Heart right ventricle (tissue), 16 donors: ENCODE data around the gene ALDH1A2. TPM values are rescaled to one million over a fixed set of nuclear protein-coding genes. Genes with fewer than 3 reads are reported as not detected.

Experiments used
- ATAC-seq, 8 donors: fragments of 200-7000 bp; cut with Tn5 transposase; one replicate each; pipeline ENCODE4 v1.9.1; 2020; ENCODE audit warnings: mild to moderate bottlenecking in 8 of 8, moderate library complexity in 8 of 8, moderate number of reproducible peaks in 1 of 8
- DNase-seq, 2 donors: peaks; one replicate each; pipeline ENCODE4 v3.0.0-alpha.2; 2020
- H3K27ac ChIP-seq, 10 donors: fragments of 200-600 bp; sonication (generic) in 2 of 10; one replicate each; pipeline versions ENCODE4 v1.5.0 to v1.8.0; 2020 to 2022; ENCODE audit warnings: mild to moderate bottlenecking in 3 of 10
- H3K27me3 ChIP-seq, 7 donors: fragments of 200-600 bp; one replicate each; pipeline ENCODE4 v1.8.0; 2021 to 2022; ENCODE audit warnings: mild to moderate bottlenecking in 2 of 7
- H3K36me3 ChIP-seq, 9 donors: fragments of 200-600 bp; sonication (generic) in 1 of 9; one replicate each; pipeline versions ENCODE4 v1.5.0 to v1.8.0; 2020 to 2022; ENCODE audit warnings: mild to moderate bottlenecking in 2 of 9
- H3K4me1 ChIP-seq, 9 donors: fragments of 200-600 bp; sonication (generic) in 1 of 9; one replicate each; pipeline versions ENCODE4 v1.5.0 to v1.8.0; 2020 to 2022; ENCODE audit warnings: mild to moderate bottlenecking in 4 of 9
- H3K4me3 ChIP-seq, 10 donors: fragments of 200-600 bp; sonication (generic) in 2 of 10; one replicate each; pipeline versions ENCODE4 v1.5.0 to v1.8.0; 2020 to 2022; ENCODE audit warnings: mild to moderate bottlenecking in 7 of 10, moderate library complexity in 2 of 10
- H3K9me3 ChIP-seq, 11 donors: fragments of 200-600 bp in 10 of 11; sonication (generic) in 2 of 11; one replicate each; pipeline versions ENCODE4 v1.5.0 to v1.8.0; 2013 to 2022; ENCODE audit warnings: mild to moderate bottlenecking in 2 of 11, control low read depth in 1 of 11, moderate library complexity in 1 of 11
- WGBS, 2 donors: extraction: QIAGEN DNeasy Blood & Tissue Kit; methylation state at CpG; one replicate each; pipeline ENCODE4 v1.1.7; 2013; ENCODE audit warnings: inconsistent platforms in 1 of 2; 5-methylcytosine and 5-hydroxymethylcytosine counted together
- intact Hi-C, 10 donors: fragments of 100-400 bp; cut with DNase I; formaldehyde crosslinking; loops; one replicate each; pipeline versions ENCODE4 v1.11.1 to v1.14.2; 2022
- polyA plus RNA-seq, 2 donors: library from polyadenylated mRNA; stranded (reverse); fragments of 200-250 nt; gene quantifications; one replicate each; pipeline ENCODE4 v1.2.3, GENCODE V29; 2013
- total RNA-seq, 10 donors: library from RNA; stranded (reverse); fragmentation: NEBNext Ultra II Directional in 3 of 10; extraction: Animal tissue kit (Norgen Biotek cat#: 25700) in 3 of 10; gene quantifications; one replicate each; pipeline versions ENCODE4 v1.2.1 to v1.2.4, GENCODE V29; 2021 to 2023
- TF ChIP-seq, protein P1 (sequence below), 9 donors: fragments of 200-600 bp; sonication (generic) in 2 of 9; IDR thresholded peaks; one replicate each; pipeline versions ENCODE4 v1.5.0 to v1.8.0; 2021 to 2022; ENCODE audit warnings: antibody characterized with exemption in 9 of 9, mild to moderate bottlenecking in 5 of 9, moderate library complexity in 1 of 9
- donor health status: Arrhythmogenic right ventricular cardiomyopathy.
- donor health status: ischemic (EF 13 %, LVEDD 7.1; RV severe dilation, severe dysfunction).
- donor health status: healthy with polysubstance abuse.
- donor health status: DM: no; HTN: yes; CAD: no.
- donor health status: DM: no; HTN: no; CAD: no.
- donor health status: ischemic (EF 25% LVEDD 6.9; RV normal size, moderate dysfunction).
- donor health status: ischemic (EF 25% LVEDD 5.7; RV mildly dilated, moderate dysfunction).
- donor health status: healthy.
- donor health status: DM: yes; HTN: yes; CAD: no.
- donor health status: Ischemic cardiomyopathy.
- donor health status: ischemic (EF 35%, LVEDD 5.7; RV mildly dilated, moderate dysfunction).
- donor health status: nonischemic (EF 11% LVEDD 7.7; RV severe dilation, severe dysfunction).
- donor health status: DM: yes; HTN: yes; CAD: no.
- donor health status: PGD.
- donor health status: ischemic (EF 29% LVEDD 5.4; RV normal size, mild dysfunction).
- donor health status: nonischemic (EF 23%, LVEDD 6.1; RV moderate dilation, normal function).

The ALDH1A2 gene
- total and polyA plus RNA-seq, 12 donors = 2.3 to 21.0 (median 9.8) TPM

DNA sequence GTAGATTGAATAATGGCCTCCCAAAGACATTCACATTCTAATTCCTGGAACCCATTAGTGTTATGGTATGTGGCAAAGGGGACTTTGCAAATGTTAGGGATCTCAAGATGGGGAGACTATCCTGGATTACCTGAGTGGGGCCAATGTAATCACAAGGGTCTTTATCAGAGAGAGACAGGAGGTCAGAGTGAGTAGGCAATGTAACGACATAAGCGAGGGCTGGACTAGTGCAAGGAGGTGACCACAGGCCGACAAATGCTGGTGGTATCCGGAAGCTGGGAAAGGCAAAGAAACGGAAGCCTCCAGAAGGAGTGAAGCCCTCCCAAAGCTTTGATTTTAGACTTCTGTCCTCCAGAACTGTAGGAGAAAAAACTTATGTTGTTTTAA is 46.2 kb upstream of the ALDH1A2 start:
- Histone ChIP-seq H3K27me3 (peaks cover 0 to 47% (median 33%) of the 10 kb centered on the region in 7 donors), H3K27ac (no peak overlapping the region), H3K36me3 (no peaks in the 10 kb centered on the region), H3K4me3 (no peak overlapping the region), H3K9me3 (no peaks in the 10 kb centered on the region), H3K4me1 (no peaks in the 10 kb centered on the region)
- ATAC-seq (no peak), DNase-seq (no peak)
- WGBS, 2 donors = 89 to 90% methylated on average over 5 of the region's 5 CpGs
- intact Hi-C loops = loop anchor here in 3 of 10 donors (5.0 to 10.0 kb wide), 2 partner anchors 71 to 73 kb away; no protein-coding TSS in a partner anchor
- TF ChIP-seq, protein P1, sequence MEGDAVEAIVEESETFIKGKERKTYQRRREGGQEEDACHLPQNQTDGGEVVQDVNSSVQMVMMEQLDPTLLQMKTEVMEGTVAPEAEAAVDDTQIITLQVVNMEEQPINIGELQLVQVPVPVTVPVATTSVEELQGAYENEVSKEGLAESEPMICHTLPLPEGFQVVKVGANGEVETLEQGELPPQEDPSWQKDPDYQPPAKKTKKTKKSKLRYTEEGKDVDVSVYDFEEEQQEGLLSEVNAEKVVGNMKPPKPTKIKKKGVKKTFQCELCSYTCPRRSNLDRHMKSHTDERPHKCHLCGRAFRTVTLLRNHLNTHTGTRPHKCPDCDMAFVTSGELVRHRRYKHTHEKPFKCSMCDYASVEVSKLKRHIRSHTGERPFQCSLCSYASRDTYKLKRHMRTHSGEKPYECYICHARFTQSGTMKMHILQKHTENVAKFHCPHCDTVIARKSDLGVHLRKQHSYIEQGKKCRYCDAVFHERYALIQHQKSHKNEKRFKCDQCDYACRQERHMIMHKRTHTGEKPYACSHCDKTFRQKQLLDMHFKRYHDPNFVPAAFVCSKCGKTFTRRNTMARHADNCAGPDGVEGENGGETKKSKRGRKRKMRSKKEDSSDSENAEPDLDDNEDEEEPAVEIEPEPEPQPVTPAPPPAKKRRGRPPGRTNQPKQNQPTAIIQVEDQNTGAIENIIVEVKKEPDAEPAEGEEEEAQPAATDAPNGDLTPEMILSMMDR (IDR thresholded peaks at IDR 0.05) = no peak

DNA sequence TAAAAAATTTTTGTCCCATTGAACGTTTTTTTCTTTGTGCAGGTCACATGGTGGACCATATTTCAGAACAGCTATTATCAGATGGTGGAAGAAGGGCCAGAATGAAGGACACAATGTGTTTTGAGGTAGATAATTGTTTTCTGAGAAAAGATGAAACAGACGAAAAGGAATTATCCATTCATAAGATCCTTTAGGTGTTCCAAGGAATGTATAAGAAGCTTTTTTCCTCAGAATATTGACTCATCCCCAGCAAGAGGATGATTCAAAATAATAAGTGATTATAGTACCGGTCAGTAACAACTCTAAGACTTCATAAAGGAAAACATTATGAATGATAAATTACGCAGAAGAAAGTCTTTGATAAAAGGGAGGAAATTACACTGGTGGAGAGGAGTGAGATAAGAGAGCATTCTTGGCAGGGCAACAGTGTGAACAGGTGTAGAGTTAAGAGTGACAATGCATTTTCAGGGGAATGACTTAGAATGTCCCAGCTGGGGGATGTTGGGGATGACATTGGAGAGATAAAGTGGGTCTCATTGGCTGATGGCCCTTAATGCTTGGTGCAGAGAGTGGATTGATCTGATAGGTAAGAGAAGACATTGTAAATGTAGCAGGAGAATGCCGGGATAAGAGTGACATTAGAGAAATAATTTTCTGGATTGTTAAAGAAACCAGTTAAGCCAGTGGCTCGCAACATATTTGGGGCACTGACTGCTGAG is 45.6 kb upstream of the ALDH1A2 start:
- TF ChIP-seq, protein P1 (IDR thresholded peaks at IDR 0.05) = no peak
- no peak for ATAC-seq
- intact Hi-C loops = loop anchor here in 3 of 10 donors (5.0 to 10.0 kb wide), 2 partner anchors 71 to 74 kb away; no protein-coding TSS in a partner anchor

GRCh38 chr15:58109419-58109818 is 43.9 kb upstream of the ALDH1A2 start:
- H3K27me3 ChIP-seq = peaks cover 0 to 49% (median 33%) of the 10 kb centered on the region in 7 donors
- TF ChIP-seq, protein P1 (IDR thresholded peaks at IDR 0.05) = no peak
- WGBS, 2 donors = 86 to 90% methylated on average over 3 of the region's 3 CpGs
- no peaks in the 10 kb centered on the region for H3K4me1 ChIP-seq
- ATAC-seq (no peak), DNase-seq (no peak)
- no peak overlapping the region for H3K4me3 ChIP-seq
- no peak overlapping the region for H3K27ac ChIP-seq
- no peaks in the 10 kb centered on the region for H3K9me3 ChIP-seq
- intact Hi-C loops = no loop called here
- no peaks in the 10 kb centered on the region for H3K36me3 ChIP-seq

More for the DNA sequence above, 45.6 kb upstream of the ALDH1A2 start:
- no peaks in the 10 kb centered on the region for H3K36me3 ChIP-seq
- no peak overlapping the region for H3K4me3 ChIP-seq
- DNase-seq = no peak
- 60 to 62% methylated on average over 6 of the region's 6 CpGs for WGBS, 2 donors
- no peak overlapping the region for H3K27ac ChIP-seq
- no peaks in the 10 kb centered on the region for H3K9me3 ChIP-seq
- H3K4me1 ChIP-seq = no peaks in the 10 kb centered on the region
- peaks cover 0 to 53% (median 33%) of the 10 kb centered on the region in 7 donors for H3K27me3 ChIP-seq

- TF ChIP-seq, protein P1 (IDR thresholded peaks at IDR 0.05) = no peak
- intact Hi-C loops = no loop called here
- ATAC-seq = no peak
- Histone ChIP-seq H3K4me3 (no peak overlapping the region), H3K9me3 (no peaks in the 10 kb centered on the region), H3K36me3 (no peaks in the 10 kb centered on the region), H3K4me1 (no peaks in the 10 kb centered on the region), H3K27me3 (peaks cover 0 to 47% (median 29%) of the 10 kb centered on the region in 7 donors), H3K27ac (no peak overlapping the region)
- WGBS, 2 donors = 54 to 67% methylated on average over 2 of the region's 2 CpGs
- DNase-seq = no peak
Observed at GRCh38 chr15:58108117-58108516, 42.6 kb upstream of the ALDH1A2 start.
